GM19025 (cell line): ENCODE data around the gene SCO2.

Experiments
- ATAC-seq: cut with Tn5 transposase; IDR thresholded peaks from one replicate; pipeline ENCODE4 v1.9.1; 2021; ENCODE audit warnings: mild to moderate bottlenecking, low read depth, moderate library complexity; ENCODE audit not compliant: unreplicated experiment

SCO2 gene

DNA sequence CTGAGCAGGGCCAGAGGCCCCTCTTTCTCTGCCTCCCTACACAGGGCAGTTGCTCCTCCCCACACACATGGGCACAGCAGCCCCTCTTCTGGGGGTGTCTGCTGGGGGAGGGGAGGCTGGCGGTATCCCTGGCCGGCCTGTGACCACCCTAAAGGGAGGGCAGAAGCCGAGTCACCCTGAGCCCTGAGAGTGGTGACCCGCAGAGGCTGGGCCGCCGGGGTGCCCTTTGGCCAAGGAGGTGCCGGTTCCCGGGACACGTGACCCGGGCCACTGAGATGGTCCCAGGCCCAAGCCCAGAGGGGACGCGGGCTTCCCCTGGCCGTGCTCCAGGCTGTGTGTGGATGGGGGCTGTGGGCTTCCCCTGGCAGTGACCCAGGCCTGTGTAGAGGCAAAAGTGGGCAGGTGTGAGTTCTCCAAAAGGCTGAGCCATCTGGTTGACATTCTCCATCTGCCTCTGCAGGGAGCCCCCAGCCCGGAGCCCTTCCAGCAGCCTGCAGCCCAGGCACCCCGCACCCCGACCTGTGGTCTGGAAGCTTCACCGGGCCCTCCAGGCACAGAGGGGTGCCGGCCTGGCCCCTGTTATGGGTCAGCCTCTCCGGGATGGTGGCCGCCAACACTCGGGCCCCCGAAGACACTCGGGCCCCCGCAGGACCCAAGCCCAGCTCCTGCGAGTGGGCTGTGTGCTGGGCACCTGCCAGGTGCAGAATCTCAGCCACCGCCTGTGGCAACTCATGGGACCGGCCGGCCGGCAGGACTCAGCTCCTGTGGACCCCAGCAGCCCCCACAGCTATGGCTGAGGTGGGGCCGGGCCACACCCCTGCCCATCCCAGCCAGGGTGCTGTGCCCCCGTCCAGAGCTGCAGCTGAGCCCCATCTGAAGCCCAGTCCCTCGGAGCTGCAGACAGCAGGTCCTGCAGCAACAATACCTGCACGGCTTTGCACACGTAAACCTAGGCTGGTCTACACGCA is 43.0 kb downstream of the SCO2 start:
- no peak for ATAC-seq

DNA sequence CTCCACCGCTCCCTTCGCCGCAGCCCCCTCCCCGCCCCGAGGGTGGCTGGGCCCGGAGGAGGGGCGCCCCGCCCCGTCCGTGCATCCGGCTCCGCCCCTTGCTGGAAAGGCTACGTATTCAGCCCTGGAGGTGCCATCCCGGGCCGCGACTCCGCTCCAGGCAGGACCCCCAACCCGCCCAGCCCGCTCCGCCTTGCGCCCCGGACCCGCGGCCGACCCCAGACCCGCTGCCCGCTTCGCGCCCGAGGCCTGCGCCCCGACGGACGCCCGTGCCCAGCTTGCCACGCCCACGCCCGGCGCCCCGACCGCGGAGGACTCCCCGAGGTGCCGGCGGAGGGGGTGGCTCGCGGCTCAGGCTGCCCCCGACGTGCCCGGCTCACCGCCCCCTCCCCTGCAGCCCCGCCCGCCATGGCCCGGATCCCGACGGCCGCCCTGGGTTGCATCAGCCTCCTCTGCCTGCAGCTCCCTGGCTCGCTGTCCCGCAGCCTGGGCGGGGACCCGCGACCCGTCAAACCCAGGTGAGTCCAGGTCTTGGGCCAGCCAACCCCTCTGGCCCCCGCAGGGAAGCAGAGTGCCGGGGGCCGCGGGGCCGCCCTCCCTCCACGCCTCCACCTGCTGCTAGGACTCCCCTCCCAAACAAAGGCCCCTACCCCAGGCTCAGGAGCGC is 43.8 kb downstream of the SCO2 start, which contains the start of gene ADM2:
ADM2 (plus strand) TSS at position 104 of the 667 bp plus-strand sequence; CDS start at position 409, 305 bp downstream.
- ATAC-seq = no peak

DNA sequence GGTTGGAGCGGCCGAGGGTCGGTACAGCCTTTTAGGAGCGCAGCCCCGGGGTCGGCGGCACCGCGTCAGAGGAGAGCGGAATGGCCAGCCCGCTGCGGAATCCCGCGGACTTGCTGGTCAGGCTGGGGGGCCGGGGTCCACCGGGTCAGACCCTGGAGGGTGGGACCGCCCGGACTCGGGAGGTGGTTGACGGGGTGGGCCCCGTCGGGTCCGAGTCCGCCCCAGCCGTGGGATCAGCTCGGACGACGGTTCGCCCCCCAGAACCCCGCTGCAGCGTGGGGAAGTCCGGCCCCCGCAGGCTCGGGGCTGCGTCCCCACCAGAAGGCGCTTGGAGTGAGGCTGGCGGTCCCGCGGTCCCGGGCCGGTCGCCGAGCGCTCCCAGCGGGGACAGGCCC is 44.4 kb downstream of the SCO2 start:
- no peak for ATAC-seq

DNA sequence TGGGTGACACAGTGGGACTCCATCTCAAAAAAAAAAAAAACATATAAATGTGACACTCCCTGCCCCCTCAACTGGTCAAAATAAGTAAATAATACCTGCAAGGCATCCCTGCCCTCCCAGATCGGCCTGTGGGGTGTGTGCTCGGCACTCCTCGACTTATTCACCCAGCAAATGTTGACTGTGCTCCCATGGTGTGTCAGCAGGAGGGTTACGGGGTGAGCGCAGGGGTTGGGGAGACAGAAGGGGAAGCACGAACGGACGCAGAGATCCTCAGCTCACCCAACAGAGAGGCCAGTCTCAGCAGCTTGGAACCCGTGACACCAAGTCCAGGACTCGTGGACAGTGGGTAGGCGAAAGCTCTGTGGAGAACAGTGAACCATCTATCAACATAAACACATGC is 45.7 kb downstream of the SCO2 start:
- ATAC-seq = no peak

DNA sequence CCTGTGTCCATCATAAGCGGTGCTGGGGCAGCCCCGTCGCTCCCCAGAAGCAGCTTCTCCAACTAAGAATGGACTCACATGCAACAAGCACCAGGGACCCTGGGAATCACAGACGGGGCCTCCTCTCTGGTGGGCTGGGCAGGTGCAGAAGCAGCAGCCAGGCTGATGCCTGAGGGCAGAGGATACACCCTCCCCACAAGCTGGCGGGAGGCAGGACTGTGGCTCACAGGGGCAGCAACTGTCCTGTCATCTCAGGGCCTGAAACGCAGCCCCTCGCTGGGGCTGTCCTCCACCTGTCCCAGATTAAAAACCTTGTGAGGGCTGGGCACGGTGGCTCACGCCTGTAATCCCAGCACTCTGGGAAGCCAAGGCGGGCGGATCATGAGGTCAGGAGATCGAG is 47.5 kb downstream of the SCO2 start:
- ATAC-seq = no peak

DNA sequence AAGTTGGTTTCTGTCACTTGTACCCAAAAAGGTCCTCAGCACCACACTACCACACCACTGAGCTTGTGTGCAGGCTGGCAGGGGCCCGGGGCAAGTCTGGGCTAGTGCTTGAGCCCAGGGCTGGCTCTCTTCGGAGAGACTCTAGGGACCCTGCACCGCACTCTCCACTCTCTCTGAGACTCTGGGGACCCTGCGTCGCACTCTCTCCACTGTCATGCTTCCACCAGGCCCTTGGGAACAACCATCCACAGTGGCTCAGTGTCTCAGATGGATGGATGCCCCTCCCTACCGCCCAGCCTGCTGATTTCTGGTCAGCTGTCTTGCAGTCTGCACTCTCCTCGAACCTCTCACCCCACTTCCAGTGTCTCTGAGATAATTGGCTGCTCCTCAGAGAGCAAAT is 48.5 kb downstream of the SCO2 start:
- ATAC-seq = no peak

DNA sequence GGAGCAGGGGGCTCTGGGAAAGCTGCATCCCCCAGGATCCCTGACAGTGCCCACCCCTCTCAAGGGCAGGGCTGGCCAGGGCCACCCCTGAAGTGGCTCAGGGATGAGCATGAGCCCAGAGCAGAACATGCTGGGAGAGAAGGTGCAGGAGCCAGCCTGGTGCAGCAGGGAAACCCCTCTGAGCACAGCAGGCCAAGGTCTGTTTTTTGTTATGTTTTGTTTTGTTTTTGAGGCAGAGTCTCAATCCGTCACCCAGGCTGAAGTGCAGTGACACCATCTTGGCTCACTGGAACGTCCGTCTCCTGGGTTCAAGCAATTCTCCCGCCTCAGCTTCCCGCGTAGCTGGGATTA is 49.8 kb downstream of the SCO2 start:
- ATAC-seq = no peak

DNA sequence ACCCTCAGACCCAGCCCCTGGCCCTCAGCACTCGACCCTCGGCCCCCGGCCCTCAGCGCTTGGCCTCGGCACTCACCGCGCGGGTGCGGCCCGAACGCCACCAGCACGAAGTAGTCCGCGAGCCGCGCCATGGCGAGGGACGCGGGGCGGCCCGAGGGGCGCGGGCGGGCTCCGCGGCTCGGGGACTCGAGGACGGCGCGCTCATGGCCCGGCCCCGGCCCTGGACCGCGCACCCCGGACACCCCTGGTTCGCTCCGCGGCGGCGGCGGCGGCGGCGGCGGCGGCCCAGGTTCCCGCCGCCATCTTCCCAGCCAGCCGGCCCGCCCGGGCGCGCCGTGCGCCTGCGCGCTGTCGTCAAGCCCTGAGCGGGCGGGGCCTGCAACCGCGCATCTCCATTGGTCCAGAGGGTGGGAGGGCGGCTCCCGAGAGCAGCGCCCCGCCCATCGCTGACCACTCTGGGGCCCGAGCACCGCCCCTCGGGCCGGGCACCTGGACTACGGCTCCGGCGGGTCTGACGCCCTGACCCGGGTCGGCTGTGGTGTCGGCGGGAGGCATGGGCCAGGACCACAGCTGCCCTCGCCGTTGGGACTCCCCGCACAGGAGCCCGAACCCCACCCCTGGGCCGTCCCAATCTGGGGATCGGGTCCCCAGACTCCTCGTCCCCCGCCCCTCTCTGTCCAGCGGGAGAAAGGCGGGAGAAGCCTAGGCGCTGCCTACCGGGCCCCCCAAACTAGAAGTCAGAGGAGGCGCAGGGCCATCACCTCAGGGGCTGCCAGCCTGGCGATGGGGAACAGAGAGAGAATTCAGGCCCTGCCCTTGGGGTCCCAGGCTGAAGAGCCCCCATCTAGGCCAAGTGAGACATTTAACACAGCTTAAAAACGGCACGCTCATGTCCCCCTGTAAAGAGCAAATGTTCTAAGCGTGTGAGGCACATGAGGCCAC is 50.4 kb downstream of the SCO2 start, which contains the start of gene SBF1:
SBF1 (minus strand) TSS at position 326 of the 942 bp plus-strand sequence; CDS start at position 131, 195 bp downstream.
- ATAC-seq = peak; percentile 72

DNA sequence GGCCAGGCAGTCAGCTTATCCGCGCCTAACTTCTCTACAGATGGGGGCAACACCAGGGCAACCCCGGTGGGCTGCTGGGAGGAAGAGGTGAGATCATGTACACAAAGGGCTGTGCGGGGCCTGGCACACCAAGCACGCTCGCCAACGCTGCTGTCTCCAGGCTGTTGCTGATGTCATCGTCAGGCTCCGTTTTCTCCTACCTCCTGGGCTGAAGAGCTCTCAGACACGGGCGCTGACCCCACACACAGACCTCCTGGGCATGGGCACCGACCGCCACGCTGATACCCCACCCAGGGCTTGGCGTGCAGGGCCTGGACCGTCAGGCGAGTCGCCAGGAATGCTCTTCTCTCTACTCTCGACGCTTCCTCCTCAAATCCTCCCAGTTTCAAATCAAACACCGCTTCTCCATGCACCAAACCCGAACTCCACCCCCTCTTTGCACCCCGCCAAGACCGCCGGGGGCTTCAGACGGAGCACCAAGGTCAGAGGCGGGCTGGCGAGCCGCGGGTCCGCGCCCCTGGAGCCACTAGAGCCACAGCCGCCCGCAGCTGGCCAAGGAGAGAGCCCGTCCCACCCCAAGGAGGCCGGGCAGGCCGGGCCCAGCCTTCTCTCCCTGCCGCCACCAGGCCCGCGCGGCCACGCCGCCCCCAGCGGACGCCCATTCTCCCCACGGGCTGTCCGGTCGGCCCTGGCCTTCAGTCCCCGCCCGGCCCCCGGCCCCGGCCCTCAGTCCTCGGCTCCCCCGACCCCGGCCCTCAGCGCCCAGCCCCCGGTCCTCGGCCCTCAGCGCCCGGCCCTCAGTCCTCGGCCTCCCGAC is 51.3 kb downstream of the SCO2 start:
- no peak for ATAC-seq
